BLaER1 treated with 17β-estradiol and CSF1 and Interleukin-3, amounts not matched to agents 10 nM and 100 nM (cell line): Measurements from ENCODE around the gene HLCS.
A peak's percentile ranks its signal among the peaks of the same experiment; 100 is the strongest.

Source experiments
- H3K27ac ChIP-seq, 11 experiments: shearing (Covaris generic); formaldehyde crosslinking; 2 replicates each; pipeline ENCODE4 v1.8.1; 2022
- H3K27me3 ChIP-seq, 11 experiments: shearing (Covaris generic); formaldehyde crosslinking; 2 replicates each; pipeline ENCODE4 v1.8.1; 2022
- H3K36me3 ChIP-seq, 11 experiments: shearing (Covaris generic); formaldehyde crosslinking; 2 replicates each; pipeline ENCODE4 v1.8.1; 2022
- H3K4me1 ChIP-seq, 10 experiments: shearing (Covaris generic); formaldehyde crosslinking; 2 replicates each; pipeline ENCODE4 v1.8.1; 2022
- H3K4me2 ChIP-seq, 11 experiments: shearing (Covaris generic); formaldehyde crosslinking; 2 replicates each; pipeline ENCODE4 v1.8.1; 2022
- H3K4me3 ChIP-seq, 10 experiments: shearing (Covaris generic); formaldehyde crosslinking; 2 replicates each; pipeline ENCODE4 v1.8.1; 2022
- H3K9ac ChIP-seq, 11 experiments: shearing (Covaris generic); formaldehyde crosslinking; 2 replicates each; pipeline ENCODE4 v1.8.1; 2022
- H3K9me3 ChIP-seq, 11 experiments: shearing (Covaris generic); formaldehyde crosslinking; replicated peaks in 1 of 11; 2 replicates each; pipeline ENCODE4 v1.8.1; 2022
- H4K20me1 ChIP-seq, 11 experiments: shearing (Covaris generic); formaldehyde crosslinking; 2 replicates each; pipeline ENCODE4 v1.8.1; 2022
- Cebpa-rat ChIP-seq, 11 experiments: shearing (Covaris generic); IDR thresholded peaks; 2 replicates each; pipeline ENCODE4 v1.8.1; 2022

Gene HLCS

DNA sequence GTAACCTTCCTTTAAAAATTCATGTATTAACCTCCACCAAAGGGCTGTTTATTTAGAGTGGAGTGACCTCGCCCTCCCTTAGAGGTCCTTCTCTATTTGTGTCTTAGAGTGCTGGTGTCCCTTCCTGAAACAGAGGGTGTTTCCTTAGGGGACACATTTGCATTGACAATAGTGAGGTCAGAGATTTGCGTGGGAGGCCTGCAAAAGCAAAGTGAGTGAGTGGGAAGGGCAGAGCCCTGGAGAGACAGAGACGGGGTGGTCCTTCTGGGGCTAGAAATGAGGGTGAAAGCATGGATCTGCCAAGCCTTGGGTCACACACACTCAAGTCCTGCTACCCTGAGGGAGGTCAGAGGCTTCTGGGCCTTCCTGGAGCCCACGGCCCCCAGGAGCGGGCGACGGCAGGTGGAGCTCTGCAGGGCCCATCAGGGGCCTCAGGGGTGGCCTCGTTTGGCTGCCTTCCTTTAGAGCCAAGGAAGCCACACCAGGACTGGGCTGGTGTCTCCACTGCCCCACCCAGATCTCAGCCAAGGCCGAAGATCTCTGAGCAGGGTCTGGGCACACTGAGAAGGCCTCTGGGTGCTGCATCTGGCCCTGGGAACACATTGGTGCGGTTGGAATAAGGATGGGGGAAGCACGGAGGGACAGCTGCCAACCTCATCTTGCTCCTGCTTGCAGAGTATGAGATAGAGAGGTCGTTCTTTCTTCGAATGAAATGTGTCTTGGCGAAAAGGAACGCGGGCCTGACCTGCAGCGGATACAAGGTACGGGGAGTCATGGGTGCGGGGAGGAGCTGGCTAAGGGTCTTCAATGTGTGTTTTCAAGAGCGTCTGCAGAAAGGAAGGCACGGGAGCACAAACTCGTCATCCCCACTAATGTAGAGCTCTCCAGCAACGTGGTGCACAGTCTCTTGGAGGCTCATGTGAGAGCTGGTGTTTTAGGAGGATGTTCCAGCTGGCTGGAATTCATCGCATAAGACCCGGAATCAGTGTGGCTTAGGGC lies 243.8 kb downstream of the HLCS start:
- no peaks in the 10 kb centered on the region for H4K20me1 ChIP-seq
- no peaks in the 10 kb centered on the region for H3K9me3 ChIP-seq
- H3K4me2 ChIP-seq: no peak overlapping the region
- H3K9ac ChIP-seq: no peak overlapping the region
- H3K27me3 ChIP-seq: peaks cover 0 to 18% (median 9%) of the 10 kb centered on the region in 11 experiments; a peak in 14 of 22 replicates
- no peak for TF ChIP-seq Cebpa-rat (IDR thresholded peaks at IDR 0.05)
- H3K36me3 ChIP-seq: no peaks in the 10 kb centered on the region
- H3K27ac ChIP-seq: no peak overlapping the region
- 0 out of 20 replicates have a peak, but pooled peaks cover 0 to under 1% (median 0%) of the 10 kb centered on the region in 10 experiments for H3K4me1 ChIP-seq
- no peak overlapping the region for H3K4me3 ChIP-seq

DNA sequence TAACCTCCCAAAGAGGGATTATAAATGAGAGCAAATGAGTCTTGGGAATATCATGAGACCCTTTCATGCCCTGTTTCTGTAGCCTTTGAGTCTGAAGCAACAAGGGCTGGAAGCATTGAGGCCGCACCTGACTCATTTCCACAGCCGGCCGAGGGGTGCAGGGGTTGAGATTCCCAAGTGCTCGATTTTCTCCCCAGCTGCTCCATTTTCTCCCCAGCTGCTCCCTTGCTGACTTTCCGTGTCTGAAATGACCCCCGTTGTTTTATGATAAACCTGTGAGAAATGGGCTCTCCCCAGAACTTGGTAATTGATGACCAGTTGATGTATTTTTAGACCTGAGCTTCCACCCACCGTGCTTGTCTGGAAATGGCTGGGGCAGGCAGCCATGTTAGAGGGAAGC lies 244.7 kb downstream of the HLCS start:
- H3K9ac ChIP-seq: no peak overlapping the region
- H3K4me2 ChIP-seq: no peak overlapping the region
- no peaks in the 10 kb centered on the region for H3K9me3 ChIP-seq
- H3K27me3 ChIP-seq: peaks cover 4 to 26% (median 17%) of the 10 kb centered on the region in 11 experiments; a peak in 18 of 22 replicates
- no peaks in the 10 kb centered on the region for H4K20me1 ChIP-seq
- no peak overlapping the region for H3K27ac ChIP-seq
- H3K36me3 ChIP-seq: no peaks in the 10 kb centered on the region
- peaks cover 0 to 9% (median 0%) of the 10 kb centered on the region in 10 experiments; a peak in 1 of 20 replicates for H3K4me1 ChIP-seq
- no peak for TF ChIP-seq Cebpa-rat (IDR thresholded peaks at IDR 0.05)
- H3K4me3 ChIP-seq: no peak overlapping the region

DNA sequence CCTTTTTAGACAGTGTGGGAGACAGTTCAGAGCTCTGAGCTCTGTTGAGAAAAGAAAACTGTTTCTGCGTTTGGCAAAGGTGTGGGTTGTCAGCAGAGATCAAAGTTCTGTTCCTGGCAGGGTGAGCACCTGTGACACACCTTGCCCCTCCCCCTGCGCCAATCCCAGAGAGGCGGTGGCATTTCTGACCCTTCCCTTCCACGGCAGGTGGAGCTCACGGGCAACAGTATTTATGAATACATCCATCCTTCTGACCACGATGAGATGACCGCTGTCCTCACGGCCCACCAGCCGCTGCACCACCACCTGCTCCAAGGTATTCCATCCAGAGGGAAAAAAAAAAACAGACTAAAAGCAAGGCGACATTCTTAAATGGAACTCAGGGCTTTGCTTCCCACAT lies 246.9 kb downstream of the HLCS start:
- H3K9me3 ChIP-seq: no peaks in the 10 kb centered on the region
- no peaks in the 10 kb centered on the region for H3K36me3 ChIP-seq
- H3K27me3 ChIP-seq: peaks cover 22 to 48% (median 39%) of the 10 kb centered on the region in 11 experiments
- H4K20me1 ChIP-seq: 0 out of 22 replicates have a peak, but pooled peaks cover 0 to 4% (median 0%) of the 10 kb centered on the region in 11 experiments
- H3K4me1 ChIP-seq: peaks cover 0 to 10% (median 0%) of the 10 kb centered on the region in 10 experiments; a peak in 1 of 20 replicates
- no peak overlapping the region for H3K4me2 ChIP-seq
- H3K27ac ChIP-seq: no peak overlapping the region
- TF ChIP-seq Cebpa-rat (IDR thresholded peaks at IDR 0.05): no peak
- no peak overlapping the region for H3K4me3 ChIP-seq
- no peak overlapping the region for H3K9ac ChIP-seq

DNA sequence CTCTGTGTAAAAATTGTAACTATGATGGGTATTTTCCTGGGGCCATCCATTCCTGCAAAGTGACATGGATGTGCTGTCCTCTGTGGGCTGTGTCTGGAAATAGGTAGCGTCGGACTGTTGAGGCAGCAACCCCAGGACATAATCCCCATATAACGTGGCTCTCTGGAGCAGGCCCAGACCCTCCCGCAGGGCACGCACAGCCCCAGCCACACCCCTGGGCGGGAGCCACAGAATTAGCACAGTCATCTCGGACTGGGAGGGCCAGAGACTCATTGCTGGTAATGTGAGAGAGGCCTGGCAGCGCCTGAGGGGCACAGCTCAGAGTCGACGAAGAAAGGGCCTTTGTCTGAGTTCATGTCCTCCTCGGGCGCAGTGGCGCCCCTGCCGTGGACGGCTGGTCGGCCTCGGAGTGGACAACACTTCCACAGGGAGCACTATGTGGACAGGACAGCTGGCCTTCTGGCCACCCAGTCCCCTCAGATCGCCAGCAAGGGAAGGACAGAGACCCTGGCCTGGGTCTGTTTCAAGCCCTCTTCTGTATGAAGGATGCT lies 247.4 kb downstream of the HLCS start:
- Histone ChIP-seq H3K9me3 (no peaks in the 10 kb centered on the region), H3K4me3 (no peak overlapping the region), H3K27me3 (peaks cover 28 to 54% (median 45%) of the 10 kb centered on the region in 11 experiments), H3K4me2 (no peak overlapping the region), H4K20me1 (0 out of 22 replicates have a peak, but pooled peaks cover 0 to 6% (median 0%) of the 10 kb centered on the region in 11 experiments), H3K9ac (no peak overlapping the region), H3K36me3 (no peaks in the 10 kb centered on the region), H3K27ac (no peak overlapping the region), H3K4me1 (peaks cover 0 to 10% (median 0%) of the 10 kb centered on the region in 10 experiments; a peak in 1 of 20 replicates)
- no peak for TF ChIP-seq Cebpa-rat (IDR thresholded peaks at IDR 0.05)

DNA sequence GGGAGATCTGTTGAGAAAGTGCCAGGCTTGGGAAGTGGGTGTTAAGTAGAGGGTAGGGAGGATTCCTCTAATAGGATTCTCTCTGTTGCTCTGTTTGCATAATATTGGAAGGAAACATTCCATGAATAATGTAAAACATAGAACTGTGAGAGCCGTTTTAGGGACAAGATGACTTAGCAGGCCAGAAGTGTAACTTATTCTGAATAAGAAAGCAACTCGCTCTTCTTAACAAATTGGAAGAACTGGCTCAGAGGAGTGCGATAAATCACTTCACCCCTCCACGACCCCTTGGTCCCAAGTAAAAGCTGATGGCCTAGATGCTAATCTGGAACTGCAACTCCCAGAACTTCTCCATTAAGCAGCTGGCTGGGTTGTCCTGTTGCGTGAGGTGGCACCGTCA lies 248.5 kb downstream of the HLCS start:
- Histone ChIP-seq H3K27me3 (peaks cover 39 to 64% (median 56%) of the 10 kb centered on the region in 11 experiments), H3K4me1 (peaks cover 0 to 10% (median 0%) of the 10 kb centered on the region in 10 experiments; a peak in 1 of 20 replicates), H3K36me3 (no peaks in the 10 kb centered on the region), H3K4me3 (no peak overlapping the region), H3K27ac (no peak overlapping the region), H3K9me3 (no peaks in the 10 kb centered on the region), H4K20me1 (peaks cover 0 to 6% (median 0%) of the 10 kb centered on the region in 11 experiments; a peak in 1 of 22 replicates), H3K4me2 (no peak overlapping the region), H3K9ac (no peak overlapping the region)
- no peak for TF ChIP-seq Cebpa-rat (IDR thresholded peaks at IDR 0.05)

DNA sequence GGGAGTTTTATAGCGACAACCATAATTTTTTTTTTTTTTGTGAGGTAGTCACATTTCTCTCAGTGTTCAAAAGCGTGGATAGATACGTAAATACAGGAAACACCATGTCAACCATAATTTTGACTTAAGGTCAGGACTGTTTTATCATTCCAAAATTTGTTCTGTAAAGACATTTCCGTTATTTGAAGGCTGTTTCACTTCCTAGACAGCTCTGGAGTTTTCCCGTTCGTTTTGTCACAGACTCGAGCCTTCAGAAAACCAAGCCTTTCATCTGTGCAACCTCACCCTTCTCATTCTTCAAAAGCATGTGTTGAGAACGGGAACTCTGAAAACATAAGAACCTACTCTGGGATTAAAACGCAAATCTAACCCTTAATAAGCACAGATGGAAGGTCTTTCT lies 249.6 kb downstream of the HLCS start:
- TF ChIP-seq Cebpa-rat (IDR thresholded peaks at IDR 0.05): no peak
- Histone ChIP-seq H3K9ac (no peak overlapping the region), H3K27me3 (peaks cover 50 to 76% (median 67%) of the 10 kb centered on the region in 11 experiments)

DNA sequence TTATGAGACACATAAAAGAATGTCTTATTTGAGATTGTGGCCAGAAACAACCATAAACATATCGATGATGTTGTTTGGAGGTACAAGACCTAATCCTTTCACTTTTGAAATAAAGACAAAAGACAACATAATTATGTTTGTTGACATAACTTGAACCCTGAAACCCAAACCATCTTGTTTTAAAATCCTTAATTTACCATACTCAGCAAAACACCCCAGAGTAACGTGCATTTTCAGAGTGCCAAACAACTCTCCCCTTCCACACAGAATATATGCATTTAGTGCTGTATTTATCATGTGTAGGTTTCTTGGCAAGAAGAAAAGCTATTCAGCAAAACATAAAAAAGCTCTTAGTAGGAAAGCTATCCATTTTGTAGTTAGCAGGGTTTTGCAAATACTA lies 250.1 kb downstream of the HLCS start:
- Histone ChIP-seq H3K9me3 (no peaks in the 10 kb centered on the region), H3K4me1 (peaks cover 0 to 10% (median 0%) of the 10 kb centered on the region in 10 experiments; a peak in 1 of 20 replicates), H3K27me3 (peaks cover 55 to 80% (median 72%) of the 10 kb centered on the region in 11 experiments)

More for the DNA sequence above, 249.6 kb downstream of the HLCS start:
- H3K9me3 ChIP-seq: no peaks in the 10 kb centered on the region
- H3K27ac ChIP-seq: no peak overlapping the region
- H4K20me1 ChIP-seq: peaks cover 0 to 13% (median 0%) of the 10 kb centered on the region in 11 experiments; a peak in 1 of 22 replicates
- H3K4me2 ChIP-seq: peak overlapping the region in 2 of 11 experiments; percentile 2 to 28; a peak in 2 of 22 replicates
- H3K4me3 ChIP-seq: no peak overlapping the region
- H3K36me3 ChIP-seq: no peaks in the 10 kb centered on the region
- H3K4me1 ChIP-seq: peaks cover 0 to 10% (median 0%) of the 10 kb centered on the region in 10 experiments; a peak in 1 of 20 replicates

DNA sequence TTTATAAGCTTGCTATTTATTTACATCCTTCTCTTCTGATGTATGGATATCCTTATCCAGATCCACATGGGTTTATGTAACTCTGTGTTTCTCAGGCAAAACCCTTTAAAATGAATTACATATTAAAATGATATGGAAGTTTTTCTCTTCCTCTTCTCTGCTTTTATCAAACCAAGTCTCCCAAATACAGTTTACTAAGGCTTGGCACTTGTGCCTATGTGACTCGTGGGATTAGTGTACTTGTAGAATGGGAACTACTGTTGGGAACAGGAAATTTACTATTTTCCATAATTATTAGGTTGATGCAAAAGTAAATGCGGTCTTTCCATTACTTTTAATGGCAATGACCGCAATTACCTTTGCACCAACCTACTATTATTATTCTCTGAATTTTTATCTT lies 252.7 kb downstream of the HLCS start:
- no peak overlapping the region for H3K4me2 ChIP-seq
- peaks cover 0 to 40% (median 18%) of the 10 kb centered on the region in 11 experiments; a peak in 16 of 22 replicates for H4K20me1 ChIP-seq
- H3K27ac ChIP-seq: no peak overlapping the region
- H3K9me3 ChIP-seq: peaks cover 0 to 8% (median 0%) of the 10 kb centered on the region in 11 experiments; a peak in 8 of 22 replicates
- H3K36me3 ChIP-seq: no peaks in the 10 kb centered on the region
- no peak overlapping the region for H3K4me3 ChIP-seq
- H3K4me1 ChIP-seq: peaks cover 0 to 20% (median 0%) of the 10 kb centered on the region in 10 experiments; a peak in 4 of 20 replicates
- H3K9ac ChIP-seq: no peak overlapping the region
- no peak for TF ChIP-seq Cebpa-rat (IDR thresholded peaks at IDR 0.05)
- H3K27me3 ChIP-seq: peaks cover 81 to 100% (median 97%) of the 10 kb centered on the region in 11 experiments

More for the DNA sequence above, 250.1 kb downstream of the HLCS start:
- H3K9ac ChIP-seq: no peak overlapping the region
- no peak overlapping the region for H3K4me2 ChIP-seq
- TF ChIP-seq Cebpa-rat (IDR thresholded peaks at IDR 0.05): no peak
- H3K4me3 ChIP-seq: no peak overlapping the region
- no peaks in the 10 kb centered on the region for H3K36me3 ChIP-seq
- H4K20me1 ChIP-seq: peaks cover 0 to 14% (median 0%) of the 10 kb centered on the region in 11 experiments; a peak in 1 of 22 replicates
- no peak overlapping the region for H3K27ac ChIP-seq
